ENCODE data around the gene RANBP17. TPM values are rescaled to one million over a fixed set of nuclear protein-coding genes. Genes with fewer than 3 reads are reported as not detected.
"Not testable (repeated sequence)": the region's sequence is repeated elsewhere in the genome, so short reads cannot be mapped to it uniquely, and the experiment has no call there.

Gene RANBP17
- total and polyA plus RNA-seq, 2 of the 4 experiments (the other 2 are of a cell fraction) = 8.2 to 29.0 TPM

DNA sequence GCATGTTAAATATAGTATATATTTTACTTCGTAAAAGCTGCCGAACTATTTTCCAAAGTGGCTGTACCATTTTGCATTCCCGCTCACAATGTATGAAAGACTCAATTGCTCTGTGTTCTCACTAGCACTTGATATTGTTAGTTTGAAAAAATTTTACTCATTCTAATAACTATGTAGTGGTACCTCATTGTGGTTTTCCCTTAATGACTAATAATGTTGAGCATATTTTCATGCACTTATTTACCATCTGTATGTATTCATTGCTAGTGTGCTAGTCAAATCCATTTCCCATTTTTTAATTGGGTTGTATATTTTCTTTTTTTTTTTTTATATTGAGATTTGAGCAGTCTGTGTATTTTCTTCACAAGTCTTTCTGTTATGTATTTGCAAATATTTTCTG is 58.4 kb downstream of the RANBP17 start:
- Histone ChIP-seq H4K8ac (ENCODE audit: low read depth in 2 of 2, low read length in 2 of 2) (no peak overlapping the region), H3K79me1 (ENCODE audit: low read depth in 1 of 2, low read length in 2 of 2) (no peaks in the 10 kb centered on the region; a peak in 2 of 4 replicates), H3K23ac (ENCODE audit: low read depth, low read length) (no peak overlapping the region), H3K4me1 (ENCODE audit: control insufficient read depth, insufficient read depth, low read length) (no peaks in the 10 kb centered on the region), H3K27ac (ENCODE audit: insufficient read depth, low read length) (no peak overlapping the region), H4K91ac (ENCODE audit: insufficient read depth, low read depth, low read length) (no peak overlapping the region), H3K9me1 (ENCODE audit: insufficient read depth, low read length) (no peaks in the 10 kb centered on the region), H2AK5ac (ENCODE audit: low read depth, low read length) (no peak overlapping the region), H3K4me3 (ENCODE audit: insufficient read depth, low read depth, low read length) (no peak overlapping the region), H4K20me1 (ENCODE audit: insufficient read depth, low read length) (no peaks in the 10 kb centered on the region), H3K27me3 (ENCODE audit: control insufficient read depth, insufficient read depth, low read length) (no peaks in the 10 kb centered on the region), H3K18ac (ENCODE audit: low read depth, low read length) (no peak overlapping the region), H3K36me3 (ENCODE audit: control insufficient read depth, insufficient read depth, low read length) (no peaks in the 10 kb centered on the region; the same call in 1 of the 2 replicates), H4K5ac (ENCODE audit: low read depth, low read length) (no peak overlapping the region), H2BK20ac (ENCODE audit: low read depth, low read length) (no peak overlapping the region), H2BK15ac (ENCODE audit: low read depth, low read length) (no peak overlapping the region), H3K14ac (replicated peaks; ENCODE audit: low read depth, low read length) (no peak overlapping the region), H3K56ac (ENCODE audit: extremely low read depth, insufficient read depth, low read length) (no peak overlapping the region), H2AFZ (replicated peaks; ENCODE audit: low read length, poor library complexity) (no peak overlapping the region), H3K9ac (ENCODE audit: low read depth, low read length) (no peak overlapping the region), H2BK5ac (ENCODE audit: low read depth, low read length, poor library complexity, severe bottlenecking) (no peak overlapping the region), H3K4ac (ENCODE audit: low read depth, low read length) (no peak overlapping the region), H2BK120ac (ENCODE audit: low read depth, low read length) (no peak overlapping the region), H2AK9ac (replicated peaks; ENCODE audit: low read depth, low read length, poor library complexity) (no peak overlapping the region), H3K9me3 (ENCODE audit: control insufficient read depth, insufficient read depth, low read length) (no peaks in the 10 kb centered on the region), H3K4me2 (ENCODE audit: low read depth, low read length) (no peak overlapping the region)
- intact Hi-C loops (cut with micrococcal nuclease) (no loop called here), in situ Hi-C loops (cut with MboI; ENCODE audit: low sequenced_read_pairs) (no loop called here), dilution Hi-C loops (cut with HindIII; ENCODE audit: low sequenced_read_pairs, unreplicated experiment) (no loop called here)
- no CpG with 5 or more reads among the region's 3 CpGs for WGBS, 2 experiments (ENCODE audit: extremely low coverage in 2 of 2, insufficient read length in 1 of 2)
- TF ChIP-seq POLR2A (IDR thresholded peaks at IDR 0.05; ENCODE audit: low read depth, low read length) (no peak), RCOR1 (IDR thresholded peaks at IDR 0.05; ENCODE audit: insufficient replicate concordance, low read length) (no peak), USF2 (IDR thresholded peaks at IDR 0.05; ENCODE audit: low read depth, low read length) (no peak), CEBPB (IDR thresholded peaks at IDR 0.05; ENCODE audit: low read depth, low read length) (no peak), MAZ (IDR thresholded peaks at IDR 0.05; ENCODE audit: borderline replicate concordance, low read depth, low read length) (no peak), SMC3 (IDR thresholded peaks at IDR 0.05; ENCODE audit: low read depth, low read length) (no peak), NFE2L2 (IDR thresholded peaks at IDR 0.05; ENCODE audit: low read depth, low read length) (no peak), BHLHE40 (IDR thresholded peaks at IDR 0.05; ENCODE audit: low read depth, low read length) (no peak), MXI1 (IDR thresholded peaks at IDR 0.05; ENCODE audit: borderline replicate concordance, low read depth, low read length) (no peak)
- ChIA-PET POLR2A (ENCODE audit: unreplicated experiment) (no interaction called here), CTCF (no interaction called here)
- BruUV-seq (replicated peaks) = no TSS peak
- no peak for ATAC-seq (ENCODE audit: low read depth)
- peak; percentile 14 for DNase-seq

GRCh38 chr5:170922331-170922730 is 60.5 kb downstream of the RANBP17 start:
- H3K9ac ChIP-seq (ENCODE audit: low read depth, low read length); H4K91ac ChIP-seq (ENCODE audit: insufficient read depth, low read depth, low read length); H2AK9ac ChIP-seq (replicated peaks; ENCODE audit: low read depth, low read length, poor library complexity); H3K79me1 ChIP-seq (ENCODE audit: low read depth in 1 of 2, low read length in 2 of 2); H3K27me3 ChIP-seq (ENCODE audit: control insufficient read depth, insufficient read depth, low read length); H3K4me3 ChIP-seq (ENCODE audit: insufficient read depth, low read depth, low read length); intact Hi-C loops (cut with micrococcal nuclease); BruUV-seq (replicated peaks); DNase-seq; H3K18ac ChIP-seq (ENCODE audit: low read depth, low read length); H4K8ac ChIP-seq (ENCODE audit: low read depth in 2 of 2, low read length in 2 of 2); H4K5ac ChIP-seq (ENCODE audit: low read depth, low read length); H3K36me3 ChIP-seq (ENCODE audit: control insufficient read depth, insufficient read depth, low read length); H4K20me1 ChIP-seq (ENCODE audit: insufficient read depth, low read length); H3K4me2 ChIP-seq (ENCODE audit: low read depth, low read length); dilution Hi-C loops (cut with HindIII; ENCODE audit: low sequenced_read_pairs, unreplicated experiment); H3K14ac ChIP-seq (replicated peaks; ENCODE audit: low read depth, low read length); H2BK5ac ChIP-seq (ENCODE audit: low read depth, low read length, poor library complexity, severe bottlenecking); H2AFZ ChIP-seq (replicated peaks; ENCODE audit: low read length, poor library complexity); H2BK20ac ChIP-seq (ENCODE audit: low read depth, low read length); H2AK5ac ChIP-seq (ENCODE audit: low read depth, low read length); H3K23ac ChIP-seq (ENCODE audit: low read depth, low read length); H3K9me3 ChIP-seq (ENCODE audit: control insufficient read depth, insufficient read depth, low read length); H2BK120ac ChIP-seq (ENCODE audit: low read depth, low read length); H3K56ac ChIP-seq (ENCODE audit: extremely low read depth, insufficient read depth, low read length); POLR2A ChIA-PET (ENCODE audit: unreplicated experiment); H3K9me1 ChIP-seq (ENCODE audit: insufficient read depth, low read length); H2BK15ac ChIP-seq (ENCODE audit: low read depth, low read length); ATAC-seq (ENCODE audit: low read depth); H3K27ac ChIP-seq (ENCODE audit: insufficient read depth, low read length); in situ Hi-C loops (cut with MboI; ENCODE audit: low sequenced_read_pairs); H3K4ac ChIP-seq (ENCODE audit: low read depth, low read length); H3K4me1 ChIP-seq (ENCODE audit: control insufficient read depth, insufficient read depth, low read length): not testable (repeated sequence)
- CTCF ChIA-PET = interaction anchor here (0.6 kb wide), 1 partner anchor 919 kb away, joined by 8 read pairs; no protein-coding TSS in a partner anchor
- WGBS, 2 experiments (ENCODE audit: extremely low coverage in 2 of 2, insufficient read length in 1 of 2) = 33% methylated on average over 5 of the region's 10 CpGs; no CpG with 5 or more reads in 1 of the 2 experiments

Data from IMR-90 (cell line).